NCI-H128 (cell line): ENCODE data around the gene AURKAIP1.
"Not testable (repeated sequence)": the region's sequence is repeated elsewhere in the genome, so short reads cannot be mapped to it uniquely, and the experiment has no call there.

Source experiments
- DNase-seq: peaks from one replicate; lab custom pipeline; 2025; ENCODE audit not compliant: unreplicated experiment; lab: John Stamatoyannopoulos, UW

The AURKAIP1 gene

GRCh38 chr1:1387098-1388077, 12.4 kb upstream of the AURKAIP1 start:
- DNase-seq = no peak

- DNase-seq = no peak
Observed at GRCh38 chr1:1385931-1386330, 10.9 kb upstream of the AURKAIP1 start.

GRCh38 chr1:1385339-1385738, 10.3 kb upstream of the AURKAIP1 start:
- not testable (repeated sequence) for DNase-seq

- DNase-seq = no peak
Observed at GRCh38 chr1:1381294-1381693, 6.3 kb upstream of the AURKAIP1 start.

GRCh38 chr1:1380860-1381259, 5.9 kb upstream of the AURKAIP1 start:
- DNase-seq = no peak

- DNase-seq = no peak
Observed at GRCh38 chr1:1377540-1378205, 2.7 kb upstream of the AURKAIP1 start.

DNA sequence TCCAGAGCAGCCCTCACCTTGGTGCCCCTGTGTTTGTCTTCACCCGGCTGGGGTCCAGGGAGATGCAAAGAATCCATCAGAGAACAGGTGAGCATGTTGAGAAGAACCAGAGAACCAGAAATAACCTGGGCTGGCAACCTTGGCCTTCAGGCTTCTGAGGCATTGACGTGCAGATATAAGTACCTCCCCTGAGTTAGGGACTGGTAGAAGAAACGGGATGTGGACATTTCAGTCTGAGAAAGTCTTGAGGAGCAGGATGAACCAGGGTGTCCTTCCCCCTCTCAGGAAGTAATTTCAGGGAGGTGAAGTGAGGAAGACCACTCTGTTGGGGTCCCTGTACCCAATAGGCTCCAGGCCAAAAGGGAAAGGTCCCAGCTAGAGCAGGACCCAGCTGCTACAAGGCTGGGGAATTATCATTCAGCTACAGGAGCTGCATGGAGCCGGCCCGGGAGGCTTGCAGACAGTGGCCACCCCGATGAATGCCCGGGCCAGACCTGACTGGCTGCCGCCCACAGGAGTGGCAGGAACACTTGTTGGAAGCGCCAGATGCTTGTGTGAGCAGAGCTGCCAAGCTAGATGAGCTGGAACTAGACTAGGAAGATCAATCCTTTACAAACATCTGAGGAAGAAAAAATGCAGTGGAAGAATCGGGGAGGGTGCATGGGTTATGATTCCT, 1.7 kb upstream of the AURKAIP1 start:
- DNase-seq = no peak

- no peak for DNase-seq
Observed at GRCh38 chr1:1374589-1374928, 448 bp downstream of the AURKAIP1 start.

DNA sequence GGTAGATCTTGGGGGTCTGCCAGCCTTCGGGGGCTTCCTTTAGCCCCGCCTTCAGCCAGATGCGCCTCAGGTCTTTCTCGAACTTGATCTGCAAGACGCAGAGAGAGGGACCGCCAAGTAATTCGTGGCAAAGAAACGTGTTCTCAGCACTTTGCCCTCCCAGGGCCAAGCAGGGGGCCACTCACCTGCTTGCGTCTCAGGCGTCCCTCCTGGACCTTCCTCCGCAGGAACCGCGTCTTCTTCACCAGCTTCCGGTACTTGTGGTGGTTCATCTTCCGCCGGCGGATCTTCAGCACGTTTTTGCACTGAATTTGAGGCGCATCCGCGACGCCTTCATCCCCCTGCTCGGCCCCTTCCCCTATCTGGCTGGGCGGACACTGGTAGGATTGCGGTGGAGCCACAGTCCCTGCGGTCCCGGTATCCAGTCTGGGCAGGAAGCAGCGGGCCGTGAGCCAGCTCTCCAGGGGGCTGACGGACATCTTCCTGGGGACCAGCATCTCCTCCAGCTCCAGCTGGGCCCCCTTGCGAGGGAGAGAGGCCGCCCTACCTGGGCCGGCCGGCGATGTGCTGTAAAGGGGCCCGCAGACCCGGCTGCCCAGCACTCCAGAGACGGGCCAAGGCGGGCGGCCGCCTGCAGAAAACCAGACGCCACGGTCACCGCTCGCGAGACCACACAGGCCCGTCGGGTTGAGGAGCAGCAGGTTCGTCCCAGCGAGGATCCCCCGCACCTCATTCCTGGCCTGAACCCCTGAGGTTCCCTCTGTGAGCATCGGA, 1.0 kb downstream of the AURKAIP1 start:
- no peak for DNase-seq

- no peak for DNase-seq
Observed at GRCh38 chr1:1373051-1373814, 1.8 kb downstream of the AURKAIP1 start.

GRCh38 chr1:1371746-1372711, 3.0 kb downstream of the AURKAIP1 start:
- DNase-seq = peak; percentile 23

GRCh38 chr1:1371364-1371745, 3.7 kb downstream of the AURKAIP1 start:
- DNase-seq = no peak

GRCh38 chr1:1370771-1371300, 4.2 kb downstream of the AURKAIP1 start:
- no peak for DNase-seq

GRCh38 chr1:1370094-1370493, 4.9 kb downstream of the AURKAIP1 start:
- DNase-seq = not testable (repeated sequence)

- DNase-seq = no peak
Observed at GRCh38 chr1:1367315-1367714, 7.7 kb downstream of the AURKAIP1 start.

- no peak for DNase-seq
Observed at GRCh38 chr1:1366699-1367066, 8.3 kb downstream of the AURKAIP1 start.

DNA sequence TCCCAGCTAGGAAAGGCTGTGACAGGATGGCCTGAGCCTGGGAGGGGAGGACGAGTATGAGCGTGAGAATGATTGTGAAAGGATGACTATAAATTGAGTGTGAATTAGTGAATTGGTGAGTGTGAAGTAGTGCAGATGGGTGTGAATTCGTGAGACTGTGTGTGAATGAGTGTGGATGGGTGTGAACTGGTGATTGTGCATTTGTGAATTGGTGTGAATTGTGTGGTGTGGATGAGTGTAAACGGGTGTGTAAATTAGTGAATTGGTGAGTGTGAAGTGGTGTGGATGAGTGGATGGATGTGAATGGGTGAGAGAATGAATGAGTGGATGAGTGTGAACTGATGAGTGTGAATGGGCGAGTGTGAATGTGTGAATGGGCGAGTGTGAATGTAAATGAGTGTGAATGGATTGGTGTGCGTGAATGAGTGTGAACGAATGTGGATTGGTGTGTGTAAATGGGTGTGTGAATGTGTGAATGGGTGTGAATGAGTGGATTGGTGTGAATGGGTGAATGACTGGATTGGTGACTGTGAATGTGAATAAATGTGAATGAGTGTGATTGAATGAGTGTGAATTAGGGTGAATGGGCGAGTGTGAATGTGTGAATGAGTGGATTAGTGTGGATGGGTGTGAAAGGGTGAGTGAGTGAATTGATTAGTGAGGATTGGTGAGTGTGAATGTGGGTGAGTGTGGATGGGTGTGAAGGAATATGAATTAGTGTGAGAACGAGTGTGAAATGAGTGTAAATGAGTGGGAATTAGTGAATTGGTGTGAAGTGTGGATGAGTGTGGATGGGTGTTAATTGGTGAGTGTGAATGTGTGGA, 8.9 kb downstream of the AURKAIP1 start:
- no peak for DNase-seq

DNA sequence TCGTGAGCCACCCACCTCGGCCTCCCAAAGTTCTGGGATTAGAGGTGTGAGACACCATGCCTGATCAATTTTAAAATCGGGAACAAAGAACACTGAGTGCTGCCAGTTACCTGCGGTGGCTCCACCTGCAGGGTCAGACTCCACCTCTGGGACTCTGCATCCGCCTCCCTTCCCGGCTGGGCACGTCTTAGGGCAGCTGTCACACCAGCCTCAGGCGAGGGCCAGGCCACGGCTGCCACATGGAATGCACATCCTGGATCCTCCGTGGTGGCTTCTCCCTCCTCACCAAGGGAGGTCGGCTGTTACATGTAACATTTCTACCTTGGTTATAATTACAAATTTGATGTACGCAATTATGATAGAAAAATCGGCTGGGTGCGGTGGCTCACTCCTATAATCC, 10.7 kb downstream of the AURKAIP1 start:
- no peak for DNase-seq
